Stimulated activated CD8-positive, alpha-beta memory T cell treated with anti-CD3 and anti-CD28 coated beads, Interleukin-2, amount 100 ng/mL, for 48 hours (primary cell): Measurements from ENCODE around the gene MRAS.
A peak's percentile ranks its signal among the peaks of the same experiment; 100 is the strongest.
"Not testable (repeated sequence)": the region's sequence is repeated elsewhere in the genome, so short reads cannot be mapped to it uniquely, and the experiment has no call there.

Experiments used
- DNase-seq, 2 donors: peaks; one replicate each; pipeline ENCODE4 v3.0.0-alpha.2; 2020; ENCODE audit warnings: low read depth in 2 of 2

The MRAS gene

GRCh38 chr3:138418601-138419206 is 70.3 kb downstream of the MRAS start:
- DNase-seq: no peak

GRCh38 chr3:138423316-138423715 is 74.9 kb downstream of the MRAS start:
- DNase-seq: no peak

GRCh38 chr3:138424323-138424722 is 75.9 kb downstream of the MRAS start:
- DNase-seq: no peak

GRCh38 chr3:138426211-138426610 is 77.8 kb downstream of the MRAS start:
- DNase-seq: no peak

GRCh38 chr3:138426754-138427153 is 78.4 kb downstream of the MRAS start:
- DNase-seq: not testable (repeated sequence)

GRCh38 chr3:138429665-138430064 is 81.3 kb downstream of the MRAS start:
- no peak for DNase-seq

- no peak for DNase-seq
Observed at GRCh38 chr3:138432576-138433240, 84.3 kb downstream of the MRAS start.

GRCh38 chr3:138433892-138434275 is 85.5 kb downstream of the MRAS start:
- DNase-seq: no peak

- peak; percentile 54 to 62 for DNase-seq
Observed at GRCh38 chr3:138434276-138434874, 86.0 kb downstream of the MRAS start, which contains the start of gene ESYT3. Gene ESYT3 (plus strand): TSS chr3:138434616. CDS start chr3:138434799, 183 bp downstream.

- no peak for DNase-seq
Observed at GRCh38 chr3:138434875-138435772, 86.7 kb downstream of the MRAS start.

GRCh38 chr3:138435840-138436239 is 87.5 kb downstream of the MRAS start:
- no peak for DNase-seq

GRCh38 chr3:138437281-138437680 is 88.9 kb downstream of the MRAS start:
- DNase-seq: no peak

- DNase-seq: no peak
Observed at GRCh38 chr3:138438896-138439295, 90.5 kb downstream of the MRAS start.

- no peak for DNase-seq
Observed at GRCh38 chr3:138439646-138440045, 91.3 kb downstream of the MRAS start.

GRCh38 chr3:138440121-138440521 is 91.7 kb downstream of the MRAS start:
- DNase-seq: no peak

GRCh38 chr3:138440596-138440995 is 92.2 kb downstream of the MRAS start:
- DNase-seq: no peak

GRCh38 chr3:138441256-138441655 is 92.9 kb downstream of the MRAS start:
- no peak for DNase-seq

- DNase-seq: no peak
Observed at GRCh38 chr3:138441742-138442141, 93.4 kb downstream of the MRAS start.

GRCh38 chr3:138442433-138442832 is 94.1 kb downstream of the MRAS start:
- DNase-seq: no peak

- no peak for DNase-seq
Observed at GRCh38 chr3:138443091-138443490, 94.7 kb downstream of the MRAS start.

- no peak for DNase-seq
Observed at GRCh38 chr3:138443521-138444503, 95.4 kb downstream of the MRAS start.
